GM19025 (cell line): ENCODE measurements around the gene TAOK1.
A peak's percentile ranks its signal among the peaks of the same experiment; 100 is the strongest.

Experiments
- ATAC-seq: cut with Tn5 transposase; IDR thresholded peaks from one replicate; pipeline ENCODE4 v1.9.1; 2021; ENCODE audit warnings: mild to moderate bottlenecking, low read depth, moderate library complexity; ENCODE audit not compliant: unreplicated experiment

The TAOK1 gene

DNA sequence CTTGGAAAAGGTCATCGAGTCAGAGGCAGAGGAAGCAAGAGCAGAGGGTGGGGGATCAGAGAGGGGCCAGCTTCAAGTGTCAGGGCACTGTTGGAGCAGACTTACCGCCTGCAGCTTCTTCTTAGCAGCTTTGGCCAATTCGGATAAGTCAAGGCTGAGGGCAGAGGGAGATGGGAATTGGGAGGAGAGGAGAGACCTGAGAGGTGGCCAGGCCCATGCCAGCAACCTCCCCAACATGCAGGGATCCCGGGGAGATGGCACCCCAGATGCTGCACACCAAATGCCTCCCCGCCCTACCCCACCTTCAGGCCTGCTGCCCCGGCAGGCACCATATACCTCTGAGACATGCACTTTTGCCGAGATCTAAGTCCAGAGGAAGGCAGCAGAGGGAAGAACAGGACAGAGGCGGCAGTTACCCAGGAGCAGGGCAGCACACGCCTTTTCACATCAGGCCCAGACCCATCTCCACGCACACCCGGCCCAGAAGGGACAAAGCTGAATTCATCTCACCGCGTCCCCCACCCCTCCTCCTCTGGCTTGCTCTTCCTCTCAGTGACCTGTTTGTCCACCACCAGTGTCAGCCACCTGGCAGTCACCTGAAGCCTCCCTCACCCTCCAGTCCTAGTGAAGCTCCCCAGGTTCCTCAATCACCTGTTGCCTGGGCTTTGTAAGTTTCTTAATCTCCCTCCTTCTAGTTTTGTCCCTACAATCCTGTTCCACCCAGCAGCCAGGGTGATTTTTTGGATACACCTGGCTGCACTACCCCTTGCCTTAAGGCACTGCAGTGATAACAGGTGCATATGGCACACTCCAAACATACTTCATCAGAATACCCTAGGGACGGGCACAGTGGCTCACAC, 188.7 kb downstream of the TAOK1 start:
- ATAC-seq = no peak

DNA sequence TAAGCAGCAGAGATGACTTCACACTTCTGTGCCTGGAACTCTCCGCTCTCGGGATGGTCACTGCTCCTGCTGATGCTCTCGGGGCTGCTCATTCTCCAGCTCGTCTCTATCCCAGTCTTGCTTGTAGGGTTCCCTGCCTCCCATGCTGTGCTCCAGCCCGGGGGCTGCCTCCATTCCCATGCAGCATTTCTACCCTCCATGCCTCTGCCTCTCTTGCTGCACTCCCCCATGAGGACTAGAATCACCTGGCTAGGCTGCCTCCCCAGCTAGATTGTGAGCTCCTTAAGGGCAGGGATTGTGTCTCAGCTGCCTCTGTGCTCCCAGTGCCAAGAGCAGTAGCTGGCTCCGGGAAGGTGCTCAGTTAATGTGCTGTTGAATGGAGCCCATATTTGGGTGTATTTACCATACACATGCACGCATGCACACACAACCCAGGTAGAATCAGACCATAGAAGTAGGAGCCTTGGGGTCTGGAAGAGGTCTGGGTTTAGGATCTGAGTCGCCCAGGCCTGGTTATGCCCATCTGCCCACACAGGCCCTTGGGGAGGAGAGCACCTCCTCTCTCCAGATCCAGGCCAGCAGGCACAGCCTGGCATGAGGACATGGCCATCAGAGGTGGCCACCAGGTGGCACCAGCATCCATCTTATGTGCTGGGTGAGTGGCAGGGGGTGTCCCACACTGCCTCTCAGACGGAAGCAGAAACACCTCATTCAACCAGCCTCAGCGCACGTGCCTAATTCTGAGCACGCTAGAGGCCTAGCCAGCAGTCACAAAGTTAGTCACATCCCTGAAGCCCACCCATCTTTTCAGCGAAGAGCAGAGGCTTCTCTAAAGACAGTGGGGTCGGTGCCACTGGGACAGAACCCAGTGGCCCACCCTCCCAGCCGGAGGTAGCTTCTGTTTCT, 190.0 kb downstream of the TAOK1 start:
- ATAC-seq = peak; percentile 78

DNA sequence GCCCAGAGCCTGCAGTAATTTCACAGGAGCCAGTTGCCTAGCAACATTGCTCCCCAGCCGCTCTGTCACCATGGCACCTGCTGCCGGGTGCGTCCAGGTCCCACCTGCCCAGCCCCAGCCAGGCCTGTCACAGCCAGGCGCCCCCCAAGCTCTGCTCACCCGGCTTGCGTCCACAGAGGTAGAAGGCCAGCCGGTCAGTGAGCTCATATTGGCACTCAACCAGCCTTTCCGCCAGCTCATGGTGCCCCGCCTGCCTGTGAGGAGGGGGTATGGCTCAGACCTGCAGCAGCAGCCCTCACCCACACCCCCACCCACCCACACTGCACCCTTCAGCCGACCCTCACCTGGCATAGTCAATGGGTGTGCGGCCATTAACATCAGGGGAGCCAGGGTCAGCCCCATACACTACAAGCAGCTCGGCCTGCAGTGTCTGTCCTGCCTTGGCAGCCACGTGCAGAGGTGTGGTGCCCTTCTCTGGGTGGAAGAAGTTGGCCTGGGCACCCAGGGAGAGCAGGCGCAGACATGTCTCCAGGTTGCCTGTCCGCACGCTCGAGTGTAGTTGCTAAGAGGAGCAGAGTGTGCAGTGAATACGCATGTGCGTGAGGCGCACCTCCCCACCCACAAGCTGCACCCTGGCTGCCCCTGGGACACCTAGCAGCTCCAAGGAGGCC, 191.6 kb downstream of the TAOK1 start:
- no peak for ATAC-seq

DNA sequence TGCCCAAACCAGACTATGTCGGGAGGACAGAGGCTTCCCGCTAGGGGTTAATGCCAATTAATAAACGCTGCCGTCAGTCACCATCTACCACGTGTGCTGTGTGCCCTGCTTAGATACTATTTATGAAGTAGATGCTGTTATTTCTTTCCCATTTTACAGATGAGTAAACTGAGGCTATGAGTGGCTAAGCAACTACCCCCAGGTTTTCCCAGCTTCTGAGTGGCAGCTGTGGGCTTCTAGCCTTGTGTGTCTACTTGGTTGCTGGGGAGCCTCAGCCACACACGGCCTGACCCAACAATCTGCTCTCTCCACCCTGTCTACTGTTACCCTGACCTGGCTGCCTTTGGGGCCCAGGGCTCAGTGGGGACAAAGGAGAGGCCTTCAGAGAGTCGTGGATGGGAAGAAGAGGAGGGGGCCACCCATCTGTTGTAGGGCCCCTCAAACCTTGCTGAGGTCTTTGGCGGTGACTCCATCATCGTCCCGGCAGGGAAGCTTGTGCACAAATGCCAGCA, 192.1 kb downstream of the TAOK1 start:
- no peak for ATAC-seq

DNA sequence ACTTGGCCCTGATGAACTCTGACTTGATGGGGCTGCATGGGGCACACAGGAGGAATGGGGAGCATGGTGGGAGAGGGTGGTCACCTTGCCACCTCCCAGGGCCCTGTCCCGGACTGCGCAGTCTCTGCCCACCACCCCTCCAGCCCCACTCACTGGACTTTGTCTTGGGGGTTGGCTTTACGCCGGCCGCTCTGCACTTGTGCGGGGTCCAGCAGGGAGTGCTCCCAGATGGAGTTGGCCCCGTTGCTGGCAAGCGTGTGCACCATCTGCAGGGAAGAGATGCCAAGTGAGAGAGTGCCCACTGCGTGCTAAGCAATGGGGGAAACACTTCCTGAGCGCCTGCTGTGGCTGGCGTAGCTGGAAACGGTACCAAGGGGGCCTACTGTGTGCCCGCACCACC, 192.6 kb downstream of the TAOK1 start:
- no peak for ATAC-seq

DNA sequence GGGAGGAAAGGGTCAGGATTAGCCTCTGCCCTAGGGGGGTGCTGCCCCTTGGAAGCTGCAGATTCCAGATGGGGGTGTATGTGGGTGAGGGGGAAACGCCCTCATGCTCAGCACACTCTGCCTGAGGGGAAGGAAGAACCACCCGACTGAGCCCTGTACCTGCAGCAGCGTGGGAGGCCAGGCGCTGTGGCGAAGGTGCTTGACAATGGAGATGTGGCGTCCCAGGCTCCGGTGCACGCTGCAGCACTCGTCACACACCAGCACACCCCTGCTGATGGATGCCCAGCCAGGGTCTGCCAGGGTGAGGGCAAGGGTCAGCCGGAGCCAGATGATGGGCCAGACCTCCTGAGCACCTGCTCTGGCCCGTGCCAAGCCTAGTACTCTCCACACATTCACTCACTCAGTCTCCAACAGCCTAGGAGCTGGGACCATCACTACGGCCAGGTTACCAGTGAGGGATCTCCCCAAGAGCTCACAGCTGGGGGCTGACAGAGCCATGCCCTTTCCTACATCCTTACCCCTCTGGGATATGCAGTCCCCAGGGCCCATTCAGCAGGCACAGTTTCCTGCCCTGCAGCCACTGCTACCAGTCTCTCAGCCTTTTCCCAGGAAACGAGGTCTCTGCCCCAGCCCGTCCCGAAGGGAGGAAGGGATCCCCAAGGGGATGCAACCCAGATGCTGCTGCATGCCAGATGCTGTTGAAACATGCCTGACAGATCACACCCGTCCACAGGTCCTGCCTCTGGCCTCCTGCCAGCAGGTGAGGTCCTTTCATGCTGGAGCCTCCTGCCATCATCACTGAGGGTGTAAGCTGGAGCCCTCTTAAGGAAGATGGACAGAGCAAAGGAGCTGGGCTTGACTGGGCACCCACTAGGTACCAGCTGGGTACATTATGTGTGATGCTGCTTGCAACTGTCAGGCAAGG, 193.4 kb downstream of the TAOK1 start:
- no peak for ATAC-seq

DNA sequence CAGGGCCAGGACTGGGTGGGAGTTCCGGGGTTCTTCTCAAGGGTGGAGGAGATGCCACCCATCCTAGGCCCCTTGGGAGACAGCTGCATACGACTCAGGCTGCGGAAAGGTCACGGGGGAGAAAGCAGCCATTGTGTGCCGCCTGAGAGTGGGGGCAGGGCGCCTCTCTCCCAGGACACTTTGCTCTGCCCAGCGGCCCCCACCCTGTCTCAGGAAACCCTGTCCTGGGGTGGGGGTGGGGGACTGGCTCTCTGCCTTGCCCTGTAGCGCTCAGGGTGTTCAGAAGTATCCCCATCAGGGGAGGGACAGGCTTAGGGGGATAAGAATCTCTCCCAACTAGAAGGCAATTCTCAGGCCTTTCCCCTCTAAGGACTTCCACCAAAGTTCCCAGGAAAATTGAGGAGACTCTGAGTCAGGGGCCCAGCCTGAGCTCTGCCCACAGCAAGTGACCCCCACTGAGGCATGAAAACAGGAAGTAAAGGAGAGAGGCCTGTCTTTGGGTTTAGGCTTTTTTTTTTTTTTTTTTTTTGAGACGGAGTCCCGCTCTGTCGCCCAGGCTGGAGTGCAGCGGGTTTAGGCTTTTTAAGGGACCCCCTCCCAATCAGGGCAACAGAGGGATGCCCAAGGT, 194.4 kb downstream of the TAOK1 start:
- no peak for ATAC-seq

DNA sequence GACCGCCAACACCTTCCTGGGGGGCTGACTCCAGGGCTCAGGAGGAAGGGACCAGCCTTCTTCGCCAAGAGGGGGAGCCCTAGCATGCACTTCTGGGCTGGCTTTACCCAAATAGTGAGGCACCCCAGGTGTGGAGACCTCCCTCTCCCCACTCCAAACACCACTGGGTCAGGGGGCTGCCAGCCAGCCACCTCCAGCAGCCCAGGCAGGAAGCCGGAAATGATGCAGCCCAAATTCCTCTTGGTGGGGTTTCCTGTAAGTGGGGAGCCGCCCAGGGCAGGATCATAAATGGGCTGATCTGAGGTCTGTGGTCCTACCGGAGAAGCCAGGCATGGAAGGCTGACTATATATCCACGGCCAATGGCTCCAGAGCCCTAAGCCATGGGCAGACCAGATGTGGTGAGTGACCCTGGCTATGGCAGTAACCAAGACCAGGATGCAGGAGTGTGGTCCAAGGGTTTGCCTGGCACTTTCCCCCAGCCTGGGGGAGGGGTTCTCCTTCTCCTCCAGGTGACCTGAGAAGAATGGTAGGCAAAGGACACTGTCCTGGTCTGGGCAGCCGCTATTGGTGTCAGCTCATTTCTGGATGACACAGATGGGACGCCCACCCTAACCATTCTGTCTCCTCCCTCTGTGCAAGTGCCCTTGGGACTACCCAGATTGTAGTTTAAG, 195.1 kb downstream of the TAOK1 start:
- ATAC-seq = no peak

DNA sequence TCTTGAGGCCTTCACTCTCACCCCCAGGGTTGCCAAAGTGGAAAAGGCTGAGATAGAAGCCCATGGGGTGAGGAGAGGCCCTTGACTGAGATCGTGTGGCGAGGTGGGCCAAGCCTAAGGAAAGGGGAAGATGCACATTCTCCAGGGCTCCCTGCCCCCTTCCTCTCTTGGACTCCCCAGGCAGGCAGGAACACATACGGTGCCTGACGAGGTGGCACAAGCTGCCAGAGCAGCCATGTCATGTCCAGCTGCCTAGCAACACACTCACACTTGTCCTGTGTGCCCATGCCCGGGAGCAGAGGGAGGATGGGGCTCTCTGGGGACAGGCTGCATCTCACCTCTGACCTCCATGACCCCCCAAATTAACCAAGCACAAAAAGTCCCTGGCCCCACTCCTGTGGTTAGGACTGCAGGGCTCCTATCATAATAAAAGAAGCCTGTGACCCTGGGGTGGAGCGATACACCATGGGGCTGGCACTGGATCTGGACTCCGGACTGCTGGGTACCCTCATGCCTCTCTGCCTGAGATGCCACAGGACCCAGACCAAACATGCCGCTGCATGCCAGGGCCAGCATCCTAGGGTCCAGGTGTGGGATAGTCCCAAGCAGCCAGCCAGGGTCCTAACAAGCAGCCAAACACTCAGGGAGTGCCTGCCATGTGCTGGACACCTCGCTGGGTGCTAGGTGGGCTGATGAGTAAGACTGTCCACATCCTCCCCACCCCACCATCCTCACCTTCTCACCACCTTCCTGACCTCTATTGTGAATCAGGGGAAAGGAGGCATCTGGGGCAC, 196.7 kb downstream of the TAOK1 start:
- ATAC-seq = no peak

DNA sequence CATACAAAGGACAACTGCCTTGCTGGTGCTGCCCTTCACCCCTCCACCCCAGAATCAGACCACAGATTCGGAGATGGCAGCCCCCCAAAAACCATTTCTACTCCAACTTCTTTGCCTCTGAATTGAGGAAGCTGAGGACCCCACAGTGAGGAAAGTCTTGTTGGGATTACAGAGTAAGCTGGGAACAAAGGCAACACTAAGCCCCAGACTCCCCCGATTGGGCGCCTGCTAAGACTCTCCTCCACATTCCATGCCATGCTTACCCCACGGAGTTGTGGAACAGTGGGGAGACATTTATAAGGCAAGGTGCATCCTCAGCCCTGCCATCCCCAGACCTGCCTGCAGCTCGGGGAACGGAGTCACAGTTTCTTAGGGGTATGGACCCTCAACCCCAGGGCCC, 197.4 kb downstream of the TAOK1 start:
- no peak for ATAC-seq

DNA sequence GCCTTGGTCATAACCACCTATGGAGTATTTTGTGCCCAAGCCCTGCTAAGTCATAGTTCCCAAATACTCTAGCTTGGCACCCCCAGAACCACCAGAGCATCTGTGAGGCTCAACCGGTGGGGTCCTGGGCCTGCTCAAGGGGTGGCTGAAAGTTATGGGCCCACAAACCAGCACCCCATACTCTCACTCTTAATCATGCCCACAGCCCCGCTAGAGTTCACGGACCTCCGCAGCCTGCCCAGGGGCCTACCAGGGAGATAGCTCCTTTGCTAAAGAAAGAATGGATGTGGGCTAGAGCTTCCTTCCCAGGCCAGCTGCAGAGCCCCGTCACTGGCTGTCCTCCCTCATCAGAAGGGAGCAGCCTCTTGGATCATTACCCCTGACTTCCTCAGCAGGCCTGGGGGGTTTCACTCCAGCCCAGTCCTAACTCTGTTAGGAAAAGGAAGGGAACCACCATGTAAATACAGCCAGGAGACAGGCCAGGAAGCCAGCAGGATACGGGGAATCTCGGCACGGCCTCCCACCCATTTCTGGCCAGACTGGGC, 197.9 kb downstream of the TAOK1 start:
- ATAC-seq = no peak

DNA sequence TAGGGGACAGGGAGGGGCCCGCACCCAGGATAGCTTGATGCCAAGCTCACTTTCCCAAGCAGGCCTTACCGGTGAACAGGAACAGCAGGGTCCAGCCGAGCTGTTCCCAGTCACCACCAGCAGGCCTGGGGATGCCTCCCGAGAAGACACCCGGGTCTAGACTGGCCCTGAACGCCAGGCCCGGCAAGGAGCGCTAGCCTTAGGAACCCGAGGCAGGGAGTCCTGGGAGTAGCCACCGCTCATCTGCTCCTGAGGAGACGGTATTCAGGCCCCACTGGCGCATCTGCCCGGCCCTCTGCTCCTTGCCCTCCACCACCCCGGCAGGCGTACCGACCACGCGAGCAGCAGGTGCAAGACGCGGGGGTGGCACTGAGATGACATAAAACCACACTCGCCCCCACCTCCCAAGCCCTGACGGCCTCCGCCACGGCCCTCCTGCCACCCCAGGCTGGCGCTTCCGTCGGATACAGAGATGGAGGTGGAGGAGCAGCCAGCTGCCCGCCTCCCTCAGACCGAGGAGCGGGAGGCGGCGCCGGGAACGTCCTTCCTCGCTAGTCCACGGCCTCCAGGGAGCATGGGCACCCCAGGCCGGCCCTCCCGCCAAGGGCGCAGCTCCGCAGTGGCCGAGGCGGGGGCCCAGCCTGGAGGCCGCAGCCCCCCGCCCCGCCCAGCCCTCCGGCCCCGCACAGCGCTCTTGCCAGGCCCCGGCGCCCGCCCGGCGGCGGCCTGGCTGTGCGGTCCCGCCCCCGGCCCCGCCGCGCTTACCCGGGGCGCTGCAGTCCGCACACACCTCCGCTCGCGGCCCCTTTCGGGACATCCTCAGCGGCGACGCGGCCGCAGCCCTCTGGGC, 198.6 kb downstream of the TAOK1 start:
- ATAC-seq = peak; percentile 20

DNA sequence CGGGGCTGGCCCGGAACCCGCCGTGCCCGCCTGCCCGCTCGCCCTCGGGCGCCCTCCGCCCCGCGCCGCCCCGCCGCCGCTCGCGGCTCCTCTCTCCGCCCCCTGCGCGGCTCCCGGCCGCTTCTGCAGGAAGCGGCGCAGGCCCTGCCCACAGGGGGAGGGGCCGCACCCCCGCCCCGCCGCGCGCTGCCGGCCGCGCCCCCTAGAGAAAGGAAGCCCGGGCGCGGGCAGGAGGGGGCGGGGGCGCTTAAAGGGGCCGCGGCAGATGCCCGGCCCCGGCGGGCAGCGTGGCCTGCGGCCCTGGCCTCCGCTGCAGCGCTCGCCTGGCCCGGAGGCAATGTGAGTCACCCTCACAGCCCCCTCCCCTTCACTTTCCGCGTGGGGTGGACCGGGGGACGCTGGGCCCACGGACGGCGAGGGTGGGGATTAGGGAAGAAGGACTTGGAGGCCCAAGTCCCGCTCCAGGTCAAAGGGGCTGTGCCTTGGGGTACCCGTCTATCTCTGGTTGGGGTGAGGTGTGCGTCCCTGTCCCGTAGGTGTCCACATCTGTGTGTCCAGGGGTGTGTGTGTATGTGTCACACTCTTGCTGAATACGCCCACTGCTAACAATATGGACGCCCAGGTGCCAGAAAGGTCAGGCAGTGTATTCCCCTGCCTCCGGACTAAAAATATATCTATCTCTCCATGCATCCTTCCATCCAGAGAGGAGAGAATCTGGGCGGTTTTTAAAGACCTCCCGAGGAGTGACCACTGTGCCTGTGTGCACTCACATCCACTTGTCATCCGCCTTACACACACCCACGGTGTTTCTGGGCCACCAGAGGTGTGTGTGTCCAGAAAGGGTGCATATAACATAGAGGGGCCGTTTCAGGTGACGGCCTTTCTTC, 199.6 kb downstream of the TAOK1 start, which contains the start of gene GIT1:
Gene GIT1, minus strand, starts transcription at position 125 of the 887 bp plus-strand sequence. CDS start 270 bp downstream, outside the sequence.
- ATAC-seq = peak; percentile 70

DNA sequence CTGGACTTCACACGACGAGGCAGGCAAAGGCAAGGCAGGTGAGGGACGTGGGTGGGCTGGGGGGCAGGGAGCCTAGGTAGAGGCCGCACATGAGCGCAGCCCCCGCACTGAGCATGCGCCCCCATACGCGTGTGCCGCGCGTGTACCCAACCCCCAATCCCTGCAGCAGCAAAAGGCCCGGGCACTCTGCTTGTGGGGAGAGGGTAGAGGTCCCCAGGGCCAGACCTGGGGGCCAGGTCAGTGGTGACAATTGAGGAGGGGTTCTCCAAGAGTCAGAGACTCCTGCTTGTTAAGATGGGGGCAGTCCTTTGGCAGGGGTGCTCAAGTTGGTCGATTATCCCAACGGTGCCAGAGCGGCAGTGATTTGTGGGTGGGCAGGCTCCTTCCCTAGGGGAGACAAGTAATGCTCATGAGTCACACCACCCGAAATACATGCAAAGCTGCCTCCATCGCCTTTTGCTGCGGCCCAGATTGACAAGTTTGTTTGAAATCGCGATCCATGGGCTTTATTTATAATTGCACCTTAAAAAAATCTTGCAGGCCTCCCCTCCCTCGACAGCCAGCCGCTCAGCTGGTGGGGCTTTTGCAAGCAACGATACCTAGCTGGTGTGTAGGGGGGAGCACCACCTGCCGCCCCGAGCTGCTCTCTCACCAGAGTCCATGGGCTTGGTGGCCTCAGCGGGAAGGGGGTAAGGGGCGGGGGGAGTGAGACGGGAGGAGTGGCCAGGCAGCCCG, 200.4 kb downstream of the TAOK1 start:
- no peak for ATAC-seq

DNA sequence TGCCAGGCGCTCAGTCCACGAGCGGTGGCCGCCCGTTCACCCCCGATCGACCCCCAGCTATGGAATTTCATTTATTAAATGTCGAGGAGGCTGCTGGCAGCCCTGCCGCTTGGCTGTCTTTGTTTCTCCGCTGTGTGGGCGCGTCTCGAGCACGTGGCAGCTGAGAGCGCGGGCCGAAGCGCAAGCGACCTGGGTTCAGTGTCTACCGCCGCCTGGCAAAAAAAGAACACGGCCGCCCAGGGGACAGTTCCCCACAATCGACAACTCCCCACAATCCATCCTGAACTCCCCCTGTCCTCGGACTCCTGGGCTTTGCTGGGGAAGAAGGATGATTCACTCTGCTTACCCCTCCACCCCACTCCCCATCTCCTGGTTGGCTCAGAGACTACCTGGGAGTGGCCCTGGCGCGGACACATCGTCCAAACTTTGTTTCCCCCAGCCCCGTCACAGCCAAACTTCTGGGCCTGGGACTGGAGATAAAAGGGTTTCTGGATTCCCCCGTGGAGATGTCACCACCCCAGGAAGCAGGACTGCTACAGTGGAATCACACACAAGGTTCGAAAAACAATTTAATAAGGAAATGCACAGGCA, 201.1 kb downstream of the TAOK1 start:
- ATAC-seq = no peak
